Hepatocyte (in vitro differentiated cells): Measurements from ENCODE around the gene STK17B. TPM values are rescaled to one million over a fixed set of nuclear protein-coding genes. Genes with fewer than 3 reads are reported as not detected.
"Not testable (repeated sequence)": the region's sequence is repeated elsewhere in the genome, so short reads cannot be mapped to it uniquely, and the experiment has no call there.

Source experiments
- DNase-seq: peaks from one replicate; pipeline ENCODE4 v3.0.0-alpha.2; 2016; ENCODE audit warnings: low spot score
- H2AFZ ChIP-seq: fragments of 200-600 bp; sonication (generic); 2 replicates; pipeline ENCODE4 v1.6.0; 2016; ENCODE audit warnings: antibody characterized with exemption, mild to moderate bottlenecking
- H3K27ac ChIP-seq: fragments of 200-600 bp; sonication (generic); 2 replicates; pipeline ENCODE4 v1.5.1; 2016; ENCODE audit warnings: mild to moderate bottlenecking
- H3K27me3 ChIP-seq: fragments of 200-600 bp; sonication (generic); 2 replicates; pipeline ENCODE4 v1.6.1; 2016
- H3K36me3 ChIP-seq: fragments of 200-600 bp; sonication (generic); replicated peaks from 2 replicates; pipeline ENCODE4 v1.5.1; 2016; ENCODE audit warnings: low read depth; ENCODE audit not compliant: insufficient read depth
- H3K4me1 ChIP-seq: fragments of 200-600 bp; sonication (generic); 2 replicates; pipeline ENCODE4 v1.5.1; 2016; ENCODE audit warnings: mild to moderate bottlenecking, moderate library complexity; ENCODE audit not compliant: insufficient read depth
- H3K4me2 ChIP-seq: fragments of 200-600 bp; sonication (generic); 2 replicates; pipeline ENCODE4 v1.6.0; 2016
- H3K4me3 ChIP-seq: fragments of 200-600 bp; sonication (generic); 2 replicates; pipeline ENCODE4 v1.5.1; 2016; ENCODE audit warnings: mild to moderate bottlenecking
- H3K79me2 ChIP-seq: fragments of 200-600 bp; sonication (generic); 2 replicates; pipeline ENCODE4 v1.6.0; 2017; ENCODE audit warnings: mild to moderate bottlenecking
- H3K9me2 ChIP-seq: fragments of 200-600 bp; sonication (generic); replicated peaks from 2 replicates; pipeline ENCODE4 v1.6.0; 2017; ENCODE audit warnings: mild to moderate bottlenecking; ENCODE audit not compliant: insufficient read depth
- H3K9me3 ChIP-seq: fragments of 200-600 bp; sonication (generic); 2 replicates; pipeline ENCODE4 v1.5.1; 2016; ENCODE audit warnings: low read depth, mild to moderate bottlenecking
- H4K20me1 ChIP-seq: fragments of 200-600 bp; sonication (generic); 2 replicates; pipeline ENCODE4 v1.6.0; 2016; ENCODE audit warnings: mild to moderate bottlenecking; ENCODE audit not compliant: insufficient read depth, poor library complexity, severe bottlenecking
- EZH2 ChIP-seq: fragments of 200-600 bp; sonication (generic); IDR thresholded peaks from 2 replicates; pipeline ENCODE4 v1.6.1; 2016; ENCODE audit warnings: antibody characterized with exemption, mild to moderate bottlenecking, borderline replicate concordance
- EZH2phosphoT487 ChIP-seq: fragments of 200-600 bp; sonication (generic); IDR thresholded peaks from one replicate; pipeline ENCODE4 v1.6.1; 2018; ENCODE audit warnings: antibody characterized with exemption, mild to moderate bottlenecking, low read depth, moderate library complexity; ENCODE audit not compliant: unreplicated experiment, severe bottlenecking
- WGBS: methylation state at CpG from one replicate; pipeline ENCODE4 v1.1.6; 2016; ENCODE audit warnings: low lambda C conversion rate; ENCODE audit errors: missing lambda C conversion rate; 5-methylcytosine and 5-hydroxymethylcytosine counted together
- polyA plus RNA-seq: library from polyadenylated mRNA; unstranded; fragments of >200 nt; fragmentation: Nextera tagmentation; extraction: Ambion mirVana; gene quantifications from 2 replicates; pipeline ENCODE4 v1.2.1, GENCODE V29; 2016
- total RNA-seq: library from RNA; depleted of rRNA; stranded (reverse); fragments of >200 nt; gene quantifications from 2 replicates; pipeline ENCODE4 v1.2.3, GENCODE V29; 2014
- TF ChIP-seq, protein P1 (sequence below): fragments of 200-600 bp; sonication (generic); IDR thresholded peaks from 2 replicates; pipeline ENCODE4 v1.5.1; 2016; ENCODE audit warnings: antibody characterized with exemption, mild to moderate bottlenecking; ENCODE audit not compliant: poor library complexity

The STK17B gene
- total and polyA plus RNA-seq, 2 experiments from 2014 or later = 6.4 to 45.5 TPM

DNA sequence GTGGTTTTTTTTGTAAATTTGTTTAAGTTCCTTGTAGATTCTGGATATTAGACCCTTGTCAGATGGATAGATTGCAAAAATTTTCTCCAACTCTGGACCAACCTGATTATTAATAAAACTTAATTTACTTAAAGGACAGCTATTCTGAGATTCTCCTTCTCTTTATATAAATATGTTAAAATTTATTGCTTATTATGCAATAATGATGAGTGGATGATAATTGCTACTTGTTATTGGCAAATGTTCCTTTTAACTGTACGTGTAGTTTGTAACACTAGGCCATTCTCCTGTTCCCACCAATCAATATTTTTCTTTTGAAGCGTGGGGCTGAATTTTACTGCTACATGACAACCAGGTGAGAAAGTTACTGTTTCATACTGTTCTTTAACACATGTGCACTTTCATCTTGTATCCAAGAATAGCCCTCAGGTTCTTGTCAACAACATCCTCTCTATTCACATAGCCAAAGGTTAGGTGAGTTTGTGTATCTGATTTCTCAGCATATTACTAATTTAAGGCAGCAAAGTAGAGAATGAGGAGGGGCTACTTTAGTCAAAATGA lies 16.6 kb upstream of the STK17B start:
- no peaks in the 10 kb centered on the region for H3K9me2 ChIP-seq
- H3K27me3 ChIP-seq = no peaks in the 10 kb centered on the region
- H3K27ac ChIP-seq = no peak overlapping the region

DNA sequence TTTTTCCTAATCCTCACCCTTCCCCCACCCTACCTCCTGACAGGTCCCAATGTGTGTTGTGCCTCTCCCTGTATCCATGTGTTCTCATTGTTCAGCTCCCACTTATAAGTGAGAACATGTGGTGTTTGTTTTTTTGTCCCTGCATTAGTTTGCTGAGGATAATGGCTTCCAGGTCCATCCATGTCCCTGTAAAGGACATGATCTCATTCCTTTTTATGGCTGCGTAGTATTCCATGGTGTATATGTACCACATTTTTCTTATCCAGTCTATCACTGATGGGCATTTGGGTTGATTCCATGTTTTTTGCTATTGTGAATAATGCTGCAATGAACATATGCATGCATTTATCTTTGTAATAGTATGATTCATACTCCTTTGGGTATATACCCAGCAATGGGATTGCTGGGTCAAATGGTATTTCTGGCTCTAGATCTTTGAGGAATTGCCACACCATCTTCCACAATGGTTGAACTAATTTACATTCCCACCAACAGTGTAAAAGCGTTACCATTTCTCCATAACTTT lies 15.9 kb upstream of the STK17B start:
- WGBS = 97% methylated on average over 2 of the region's 2 CpGs
- DNase-seq, H3K36me3 ChIP-seq, H3K4me2 ChIP-seq, H3K4me1 ChIP-seq, H3K27ac ChIP-seq, H3K4me3 ChIP-seq, H3K27me3 ChIP-seq, H3K79me2 ChIP-seq, H4K20me1 ChIP-seq, H3K9me2 ChIP-seq, H2AFZ ChIP-seq, H3K9me3 ChIP-seq: not testable (repeated sequence)

More for the DNA sequence above, 16.6 kb upstream of the STK17B start:
- no peak overlapping the region for H3K4me3 ChIP-seq
- no peak overlapping the region for H3K4me2 ChIP-seq
- no peaks in the 10 kb centered on the region for H3K36me3 ChIP-seq
- no peaks in the 10 kb centered on the region for H3K79me2 ChIP-seq
- no peak for TF ChIP-seq EZH2phosphoT487
- TF ChIP-seq, protein P1, sequence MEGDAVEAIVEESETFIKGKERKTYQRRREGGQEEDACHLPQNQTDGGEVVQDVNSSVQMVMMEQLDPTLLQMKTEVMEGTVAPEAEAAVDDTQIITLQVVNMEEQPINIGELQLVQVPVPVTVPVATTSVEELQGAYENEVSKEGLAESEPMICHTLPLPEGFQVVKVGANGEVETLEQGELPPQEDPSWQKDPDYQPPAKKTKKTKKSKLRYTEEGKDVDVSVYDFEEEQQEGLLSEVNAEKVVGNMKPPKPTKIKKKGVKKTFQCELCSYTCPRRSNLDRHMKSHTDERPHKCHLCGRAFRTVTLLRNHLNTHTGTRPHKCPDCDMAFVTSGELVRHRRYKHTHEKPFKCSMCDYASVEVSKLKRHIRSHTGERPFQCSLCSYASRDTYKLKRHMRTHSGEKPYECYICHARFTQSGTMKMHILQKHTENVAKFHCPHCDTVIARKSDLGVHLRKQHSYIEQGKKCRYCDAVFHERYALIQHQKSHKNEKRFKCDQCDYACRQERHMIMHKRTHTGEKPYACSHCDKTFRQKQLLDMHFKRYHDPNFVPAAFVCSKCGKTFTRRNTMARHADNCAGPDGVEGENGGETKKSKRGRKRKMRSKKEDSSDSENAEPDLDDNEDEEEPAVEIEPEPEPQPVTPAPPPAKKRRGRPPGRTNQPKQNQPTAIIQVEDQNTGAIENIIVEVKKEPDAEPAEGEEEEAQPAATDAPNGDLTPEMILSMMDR = no peak
- no peak for TF ChIP-seq EZH2
- H3K4me1 ChIP-seq = no peaks in the 10 kb centered on the region
- no peak overlapping the region for H2AFZ ChIP-seq
- H3K9me3 ChIP-seq = no peaks in the 10 kb centered on the region
- WGBS = 88% methylated on average over 2 of the region's 2 CpGs
- no peaks in the 10 kb centered on the region for H4K20me1 ChIP-seq
- no peak for DNase-seq

- no peak for DNase-seq
- no peaks in the 10 kb centered on the region for H3K79me2 ChIP-seq
- WGBS = 91% methylated on average over 3 of the region's 3 CpGs
- H3K9me3 ChIP-seq = no peaks in the 10 kb centered on the region
- no peaks in the 10 kb centered on the region for H3K36me3 ChIP-seq
- H3K27ac ChIP-seq = no peak overlapping the region
- no peaks in the 10 kb centered on the region for H3K9me2 ChIP-seq
- H3K27me3 ChIP-seq = no peaks in the 10 kb centered on the region
- H4K20me1 ChIP-seq = no peaks in the 10 kb centered on the region
- peaks cover 4% of the 10 kb centered on the region for H3K4me1 ChIP-seq
- TF ChIP-seq, protein P1 = no peak
- TF ChIP-seq EZH2phosphoT487 = no peak
- TF ChIP-seq EZH2 = no peak
- no peak overlapping the region for H3K4me2 ChIP-seq
- no peak overlapping the region for H3K4me3 ChIP-seq
- H2AFZ ChIP-seq = no peak overlapping the region
These were observed 15.0 kb upstream of the STK17B start for GRCh38 chr2:196186266-196186980.

DNA sequence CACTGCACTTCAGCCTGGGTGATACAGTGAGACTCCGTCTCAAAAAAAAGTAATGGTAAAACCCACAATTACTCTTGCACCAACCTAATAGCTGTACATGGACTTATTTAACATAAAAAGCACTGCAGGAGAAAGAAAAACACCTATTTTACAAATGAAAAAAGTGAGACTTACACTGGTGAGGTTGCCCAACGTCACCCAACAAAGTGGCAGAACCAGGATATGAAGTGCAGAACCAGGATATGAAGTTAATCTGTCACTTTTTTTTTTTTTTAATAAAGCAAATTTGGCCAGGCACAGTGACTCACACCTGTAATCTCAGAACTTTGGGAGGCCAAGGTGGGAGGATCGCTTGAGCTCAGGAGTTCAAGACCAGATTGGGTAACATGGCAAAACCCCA lies 13.5 kb upstream of the STK17B start:
- Histone ChIP-seq H3K4me3 (no peak overlapping the region), H3K27ac (no peak overlapping the region), H3K9me2 (no peaks in the 10 kb centered on the region), H3K4me1 (peaks cover 4% of the 10 kb centered on the region), H4K20me1 (no peaks in the 10 kb centered on the region), H3K4me2 (no peak overlapping the region), H3K36me3 (no peaks in the 10 kb centered on the region), H2AFZ (no peak overlapping the region), H3K27me3 (no peaks in the 10 kb centered on the region), H3K79me2 (no peaks in the 10 kb centered on the region), H3K9me3 (no peaks in the 10 kb centered on the region)
- 96% methylated on average over 3 of the region's 3 CpGs for WGBS
- TF ChIP-seq EZH2phosphoT487 = no peak
- no peak for TF ChIP-seq EZH2
- TF ChIP-seq, protein P1 = no peak
- no peak for DNase-seq
